Esophagus squamous epithelium (tissue), 5 donors: ENCODE results near the gene AKR1C2. TPM values are rescaled to one million over a fixed set of nuclear protein-coding genes. Genes with fewer than 3 reads are reported as not detected.

Experiments
- DNase-seq: peaks from one replicate; lab custom pipeline; 2025; lab: John Stamatoyannopoulos, UW
- H3K27ac ChIP-seq, 4 donors: fragments of 200-600 bp; sonication (generic); one replicate each; pipeline ENCODE4 v1.5.1; 2016 to 2019; ENCODE audit warnings: mild to moderate bottlenecking in 1 of 4
- H3K27me3 ChIP-seq, 4 donors: fragments of 200-600 bp; sonication (generic); 1 replicate in 3 of 4; 2 replicates in 1 of 4; pipeline versions ENCODE4 v1.5.1 to v1.6.0; 2017 to 2021; ENCODE audit warnings: antibody characterized with exemption in 1 of 4
- H3K36me3 ChIP-seq, 3 donors: fragments of 200-600 bp; sonication (generic); one replicate each; pipeline ENCODE4 v1.5.1; 2016 to 2019
- H3K4me1 ChIP-seq, 3 donors: fragments of 200-600 bp; sonication (generic); one replicate each; pipeline ENCODE4 v1.5.1; 2017 to 2019
- H3K4me3 ChIP-seq, 4 donors: fragments of 200-600 bp; sonication (generic); 1 replicate in 3 of 4; 2 replicates in 1 of 4; pipeline ENCODE4 v1.5.1; 2016 to 2019; ENCODE audit warnings: mild to moderate bottlenecking in 2 of 4, moderate library complexity in 1 of 4
- H3K9me3 ChIP-seq, 3 donors: fragments of 200-600 bp; sonication (generic); one replicate each; pipeline ENCODE4 v1.5.1; 2016 to 2019
- CTCF ChIP-seq, 6 experiments: fragments of 450-650 bp in 4 of 6; fragments of 200-600 bp in 2 of 6; sonication (generic) in 2 of 6; IDR thresholded peaks; one replicate each; pipeline ENCODE4 v1.5.1; 2016 to 2019; ENCODE audit warnings: antibody characterized with exemption in 6 of 6, mild to moderate bottlenecking in 4 of 6, moderate library complexity in 4 of 6
- POLR2A ChIP-seq, 4 donors: fragments of 450-650 bp; IDR thresholded peaks; one replicate each; pipeline ENCODE4 v1.6.1; 2017; ENCODE audit warnings: antibody characterized with exemption in 4 of 4, mild to moderate bottlenecking in 4 of 4, moderate library complexity in 3 of 4
- WGBS, 2 donors: methylation state at CpG; one replicate each; pipeline ENCODE4 v1.1.5; 2018; 5-methylcytosine and 5-hydroxymethylcytosine counted together
- intact Hi-C: fragments of 100-400 bp; cut with DNase I; formaldehyde crosslinking; loops from one replicate; pipeline ENCODE4 v1.15.0; 2022
- total RNA-seq, 4 donors: library from RNA; depleted of rRNA; stranded (reverse); fragments of >200 nt; gene quantifications; one replicate each; pipeline ENCODE4 v1.1.0, GENCODE V29; 2016
- donor health status: DM: yes; HTN: yes; CAD: no.

Gene AKR1C2
- total RNA-seq, 4 donors from 2014 or later: 133 to 686 (median 378) TPM

- no peak for DNase-seq
- no peaks in the 10 kb centered on the region for H3K36me3 ChIP-seq
- no peak overlapping the region for H3K27ac ChIP-seq
- intact Hi-C loops: no loop called here
- H3K4me3 ChIP-seq: no peak overlapping the region
- peaks cover 0 to 20% (median 9%) of the 10 kb centered on the region in 3 donors for H3K9me3 ChIP-seq
- H3K27me3 ChIP-seq: no peaks in the 10 kb centered on the region
- TF ChIP-seq POLR2A (IDR thresholded peaks at IDR 0.05): no peak
- no peak for TF ChIP-seq CTCF (IDR thresholded peaks at IDR 0.05)
- H3K4me1 ChIP-seq: peaks cover 0 to 28% (median 9%) of the 10 kb centered on the region in 3 donors
Measured at GRCh38 chr10:5038733-5039132, 35.1 kb upstream of the AKR1C2 start.

- no peak overlapping the region for H3K27ac ChIP-seq
- WGBS, 2 donors: 53 to 72% methylated on average over 2 of the region's 2 CpGs
- no peak for TF ChIP-seq POLR2A (IDR thresholded peaks at IDR 0.05)
- TF ChIP-seq CTCF (IDR thresholded peaks at IDR 0.05): no peak
Measured at GRCh38 chr10:5038101-5038500, 34.4 kb upstream of the AKR1C2 start.

GRCh38 chr10:5036511-5036910, 32.9 kb upstream of the AKR1C2 start:
- no peak for DNase-seq
- intact Hi-C loops: no loop called here
- peaks cover 0 to 20% (median 4%) of the 10 kb centered on the region in 3 donors for H3K4me1 ChIP-seq
- H3K27me3 ChIP-seq: no peaks in the 10 kb centered on the region
- TF ChIP-seq CTCF (IDR thresholded peaks at IDR 0.05) (no peak), POLR2A (IDR thresholded peaks at IDR 0.05) (no peak)
- H3K36me3 ChIP-seq: no peaks in the 10 kb centered on the region
- H3K4me3 ChIP-seq: no peak overlapping the region
- H3K9me3 ChIP-seq: peaks cover 0 to 20% (median 10%) of the 10 kb centered on the region in 3 donors
- WGBS, 2 donors: 26 to 61% methylated on average over 2 of the region's 2 CpGs
- H3K27ac ChIP-seq: no peak overlapping the region

More at GRCh38 chr10:5038101-5038500, 34.4 kb upstream of the AKR1C2 start:
- peaks cover 0 to 27% (median 7%) of the 10 kb centered on the region in 3 donors for H3K4me1 ChIP-seq
- H3K9me3 ChIP-seq: peaks cover 0 to 20% (median 10%) of the 10 kb centered on the region in 3 donors
- no peaks in the 10 kb centered on the region for H3K36me3 ChIP-seq
- H3K27me3 ChIP-seq: no peaks in the 10 kb centered on the region
- no peak for DNase-seq
- no peak overlapping the region for H3K4me3 ChIP-seq
- intact Hi-C loops: no loop called here

- no peaks in the 10 kb centered on the region for H3K27me3 ChIP-seq
- intact Hi-C loops: no loop called here
- peaks cover 0 to 15% (median 0%) of the 10 kb centered on the region in 3 donors for H3K4me1 ChIP-seq
- H3K27ac ChIP-seq: no peak overlapping the region
- 87 to 95% methylated on average over 9 to 10 of the region's 10 CpGs for WGBS, 2 donors
- no peak overlapping the region for H3K4me3 ChIP-seq
- no peaks in the 10 kb centered on the region for H3K36me3 ChIP-seq
- H3K9me3 ChIP-seq: peaks cover 0 to 20% (median 10%) of the 10 kb centered on the region in 3 donors
- TF ChIP-seq CTCF (IDR thresholded peaks at IDR 0.05): no peak
- no peak for TF ChIP-seq POLR2A (IDR thresholded peaks at IDR 0.05)
- DNase-seq: no peak
Measured at GRCh38 chr10:5035356-5035755, 31.7 kb upstream of the AKR1C2 start.

GRCh38 chr10:5034588-5034987, 30.9 kb upstream of the AKR1C2 start:
- intact Hi-C loops: no loop called here
- peaks cover 0 to 22% (median 10%) of the 10 kb centered on the region in 3 donors for H3K9me3 ChIP-seq
- no peak overlapping the region for H3K4me3 ChIP-seq
- H3K27me3 ChIP-seq: no peaks in the 10 kb centered on the region
- H3K27ac ChIP-seq: no peak overlapping the region
- no peak for DNase-seq
- H3K36me3 ChIP-seq: no peaks in the 10 kb centered on the region
- H3K4me1 ChIP-seq: peaks cover 0 to 15% (median 0%) of the 10 kb centered on the region in 3 donors
- TF ChIP-seq POLR2A (IDR thresholded peaks at IDR 0.05): no peak
- TF ChIP-seq CTCF (IDR thresholded peaks at IDR 0.05): no peak
